Mesenchymal stem cell (in vitro differentiated cells and primary cell): ENCODE data around the gene CHST15.

ENCODE experiments used
- DNase-seq: peaks from one replicate; pipeline ENCODE4 v3.0.0-alpha.2; 2013
- H2AFZ ChIP-seq: one replicate; pipeline ENCODE4 v1.6.1; 2013; ENCODE audit warnings: low read depth, mild to moderate bottlenecking, control low read depth, inconsistent platforms, low read length, moderate library complexity
- H2AK5ac ChIP-seq: 2 replicates; pipeline ENCODE4 v1.6.1; 2013; ENCODE audit warnings: low read length, moderate library complexity, mild to moderate bottlenecking, inconsistent platforms; ENCODE audit not compliant: severe bottlenecking
- H2BK120ac ChIP-seq: one replicate; pipeline ENCODE4 v1.6.1; 2013; ENCODE audit warnings: low read depth, mild to moderate bottlenecking, inconsistent platforms, low read length, moderate library complexity
- H2BK12ac ChIP-seq, 2 experiments: one replicate each; pipeline ENCODE4 v1.6.1; 2013; ENCODE audit warnings: inconsistent platforms in 2 of 2, low read length in 2 of 2, mild to moderate bottlenecking in 2 of 2, moderate library complexity in 2 of 2, control low read depth in 1 of 2
- H2BK15ac ChIP-seq: one replicate; pipeline ENCODE4 v1.6.1; 2013; ENCODE audit warnings: mild to moderate bottlenecking, low read depth, inconsistent platforms; ENCODE audit not compliant: poor library complexity, severe bottlenecking
- H2BK5ac ChIP-seq: 2 replicates; pipeline ENCODE4 v1.6.1; 2013; ENCODE audit warnings: low read depth, mild to moderate bottlenecking, low read length, control low read depth, inconsistent platforms; ENCODE audit not compliant: poor library complexity, severe bottlenecking
- H3K14ac ChIP-seq, 2 experiments: one replicate each; pipeline ENCODE4 v1.6.1; 2013; ENCODE audit warnings: inconsistent platforms in 2 of 2, low read length in 2 of 2, control low read depth in 1 of 2, mild to moderate bottlenecking in 1 of 2, moderate library complexity in 1 of 2
- H3K18ac ChIP-seq, 2 experiments: one replicate each; pipeline ENCODE4 v1.6.1; 2013; ENCODE audit warnings: inconsistent platforms in 2 of 2, low read length in 2 of 2, control low read depth in 1 of 2, low read depth in 1 of 2, mild to moderate bottlenecking in 1 of 2
- H3K23ac ChIP-seq, 2 experiments: one replicate each; pipeline ENCODE4 v1.6.1; 2013; ENCODE audit warnings: inconsistent platforms in 2 of 2, low read length in 2 of 2, mild to moderate bottlenecking in 2 of 2, moderate library complexity in 2 of 2, control low read depth in 1 of 2
- H3K27ac ChIP-seq: 2 replicates; pipeline ENCODE4 v1.5.1; 2013; ENCODE audit warnings: mild to moderate bottlenecking, moderate library complexity, low read length, control low read depth, inconsistent platforms; ENCODE audit not compliant: poor library complexity, severe bottlenecking
- H3K27me3 ChIP-seq, 2 experiments: 2 replicates each; pipeline versions ENCODE4 v1.6.1 to v1.7.0; 2013; ENCODE audit warnings: low read length in 2 of 2, mild to moderate bottlenecking in 2 of 2, moderate library complexity in 2 of 2, control low read depth in 1 of 2, inconsistent platforms in 1 of 2; ENCODE audit not compliant: control insufficient read depth in 1 of 2, insufficient read depth in 1 of 2
- H3K36me3 ChIP-seq, 2 experiments: 2 replicates each; pipeline versions ENCODE4 v1.6.1 to v1.7.0; 2013; ENCODE audit warnings: low read length in 2 of 2, control low read depth in 1 of 2, inconsistent platforms in 1 of 2, low read depth in 1 of 2, mild to moderate bottlenecking in 1 of 2; ENCODE audit not compliant: insufficient read depth in 2 of 2, control insufficient read depth in 1 of 2
- H3K4ac ChIP-seq, 2 experiments: one replicate each; pipeline ENCODE4 v1.6.1; 2013; ENCODE audit warnings: inconsistent platforms in 2 of 2, low read length in 2 of 2, mild to moderate bottlenecking in 2 of 2, moderate library complexity in 2 of 2, control low read depth in 1 of 2, low read depth in 1 of 2
- H3K4me1 ChIP-seq: 2 replicates; pipeline ENCODE4 v1.6.1; 2013; ENCODE audit warnings: low read depth, low read length, control low read depth; ENCODE audit not compliant: control insufficient read depth, insufficient read depth
- H3K4me2 ChIP-seq: 2 replicates; pipeline ENCODE4 v1.6.1; 2013; ENCODE audit warnings: low read length, mild to moderate bottlenecking, inconsistent platforms; ENCODE audit not compliant: poor library complexity, severe bottlenecking
- H3K4me3 ChIP-seq, 2 experiments: 2 replicates each; pipeline versions ENCODE4 v1.5.1 to v1.7.0; 2013; ENCODE audit warnings: low read length in 2 of 2, mild to moderate bottlenecking in 2 of 2, control low read depth in 1 of 2, low read depth in 1 of 2; ENCODE audit not compliant: insufficient read depth in 1 of 2
- H3K79me1 ChIP-seq: replicated peaks from 2 replicates; pipeline ENCODE4 v1.6.1; 2013; ENCODE audit warnings: mild to moderate bottlenecking, control low read depth, low read length, inconsistent platforms; ENCODE audit not compliant: poor library complexity, severe bottlenecking
- H3K9ac ChIP-seq: 2 replicates; pipeline ENCODE4 v1.7.0; 2013; ENCODE audit warnings: mild to moderate bottlenecking, low read length, moderate library complexity
- H3K9me3 ChIP-seq: 2 replicates; pipeline ENCODE4 v1.7.0; 2013; ENCODE audit warnings: mild to moderate bottlenecking, low read length; ENCODE audit not compliant: control insufficient read depth
- H4K8ac ChIP-seq: one replicate; pipeline ENCODE4 v1.6.1; 2013; ENCODE audit warnings: inconsistent platforms, mild to moderate bottlenecking, low read length, moderate library complexity
- H4K91ac ChIP-seq: one replicate; pipeline ENCODE4 v1.6.1; 2013; ENCODE audit warnings: mild to moderate bottlenecking, low read length, inconsistent platforms
- WGBS: methylation state at CpG from one replicate; pipeline ENCODE4 v1.1.7; 2013; ENCODE audit warnings: mixed read lengths; 5-methylcytosine and 5-hydroxymethylcytosine counted together

Gene CHST15

DNA sequence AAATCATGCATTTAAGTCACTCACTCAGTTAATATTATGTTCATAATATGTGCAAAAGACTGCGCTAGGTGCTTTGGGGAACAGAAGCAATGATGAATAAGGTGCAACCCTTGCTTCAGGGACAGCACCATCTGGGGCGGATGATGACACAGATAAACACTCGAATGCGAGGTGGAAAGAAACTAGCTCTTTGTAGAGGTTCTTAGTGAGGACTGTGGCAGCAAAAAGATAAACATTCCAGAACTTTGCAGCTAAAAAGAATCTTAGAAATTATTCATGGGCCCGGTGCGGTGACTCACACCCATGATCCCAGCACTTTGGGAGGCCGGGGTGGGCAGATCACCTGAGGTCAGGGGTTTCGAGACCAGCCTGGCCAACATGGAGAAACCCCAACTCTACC is 29.8 kb upstream of the CHST15 start:
- peaks cover 0 to 7% of the 10 kb centered on the region in 2 experiments for H3K27me3 ChIP-seq

DNA sequence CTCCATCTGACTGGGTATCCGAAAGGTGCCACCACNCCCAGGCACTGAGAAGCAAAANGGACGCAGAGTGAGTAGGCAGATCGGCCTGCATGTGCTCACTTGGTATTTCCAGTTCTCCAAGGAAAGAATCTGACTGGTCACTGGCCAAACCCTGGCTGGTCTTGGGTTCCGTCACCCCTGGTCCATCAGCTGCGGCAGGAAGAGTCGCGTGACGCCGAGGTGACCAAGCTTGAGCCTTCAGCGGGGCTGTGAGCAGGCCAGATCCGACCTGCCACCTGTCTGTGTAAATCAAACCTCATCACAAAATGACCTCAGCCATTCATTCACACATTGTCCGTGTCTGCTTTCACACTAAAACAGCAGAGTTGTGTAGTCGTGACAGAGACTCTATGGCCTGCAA is 28.8 kb upstream of the CHST15 start:
- WGBS: 93% methylated on average over 13 of the region's 13 CpGs
- Histone ChIP-seq H3K36me3 (no peaks in the 10 kb centered on the region), H3K9me3 (no peaks in the 10 kb centered on the region), H3K4me3 (no peak overlapping the region), H3K9ac (no peak overlapping the region), H3K27ac (no peak overlapping the region), H3K14ac (no peak overlapping the region), H3K79me1 (no peaks in the 10 kb centered on the region), H2AFZ (no peak overlapping the region), H2AK5ac (no peak overlapping the region), H2BK120ac (no peak overlapping the region), H3K4me2 (no peak overlapping the region), H3K18ac (no peak overlapping the region), H3K4me1 (peaks cover 9% of the 10 kb centered on the region), H2BK12ac (no peak overlapping the region), H2BK15ac (no peak overlapping the region), H2BK5ac (no peak overlapping the region), H4K91ac (no peak overlapping the region), H3K4ac (no peak overlapping the region), H3K23ac (no peak overlapping the region), H3K27me3 (peaks cover 0 to 7% of the 10 kb centered on the region in 2 experiments), H4K8ac (no peak overlapping the region)
- no peak for DNase-seq

More for the DNA sequence above, 29.8 kb upstream of the CHST15 start:
- no peak overlapping the region for H3K27ac ChIP-seq
- no peak overlapping the region for H3K23ac ChIP-seq
- no peak overlapping the region for H2AK5ac ChIP-seq
- no peak overlapping the region for H3K9ac ChIP-seq
- no peak overlapping the region for H2BK120ac ChIP-seq
- no peaks in the 10 kb centered on the region for H3K36me3 ChIP-seq
- H2BK15ac ChIP-seq: no peak overlapping the region
- H3K9me3 ChIP-seq: no peaks in the 10 kb centered on the region
- no peak overlapping the region for H4K91ac ChIP-seq
- no peak overlapping the region for H2BK5ac ChIP-seq
- DNase-seq: peak; percentile 62
- no peaks in the 10 kb centered on the region for H3K79me1 ChIP-seq
- H3K4me3 ChIP-seq: no peak overlapping the region
- H4K8ac ChIP-seq: no peak overlapping the region
- no peak overlapping the region for H3K4me2 ChIP-seq
- no peak overlapping the region for H3K14ac ChIP-seq
- peaks cover 9% of the 10 kb centered on the region for H3K4me1 ChIP-seq
- no peak overlapping the region for H2BK12ac ChIP-seq
- H2AFZ ChIP-seq: no peak overlapping the region
- H3K18ac ChIP-seq: no peak overlapping the region
- H3K4ac ChIP-seq: no peak overlapping the region
- 56% methylated on average over 8 of the region's 8 CpGs for whole genome bisulfite sequencing

DNA sequence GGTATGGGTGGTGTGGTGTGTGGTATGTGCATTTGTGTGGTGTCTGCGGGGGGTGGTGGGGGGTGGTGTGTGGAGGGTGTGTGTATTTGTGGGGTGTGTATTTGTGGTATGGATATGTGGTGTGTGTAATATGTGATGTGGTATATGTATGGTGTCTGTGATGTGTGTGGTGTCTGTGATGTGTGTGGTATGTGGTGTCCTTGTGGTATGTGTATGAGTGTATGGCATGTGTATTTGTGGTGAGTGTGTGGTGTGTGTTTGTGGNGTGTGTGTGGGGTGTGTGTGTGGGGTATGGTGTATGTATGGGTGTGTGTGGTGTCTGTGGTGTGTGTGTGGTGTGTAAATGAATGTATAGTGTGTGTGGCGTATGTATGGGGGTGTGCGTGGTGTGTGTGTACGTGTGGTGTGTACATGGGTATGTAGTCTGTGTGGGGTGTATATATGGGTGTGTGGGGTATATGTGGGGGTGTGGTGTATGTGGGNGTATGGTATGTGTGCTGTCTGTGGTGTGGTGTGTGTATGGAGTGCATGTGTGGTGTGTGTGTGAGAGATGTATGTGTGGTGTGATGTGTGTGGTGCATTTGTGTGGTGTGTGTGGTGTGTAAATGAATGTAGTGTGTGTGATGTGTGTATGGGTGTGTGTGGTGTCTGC is 27.1 kb upstream of the CHST15 start:
- Histone ChIP-seq H2AK5ac (peak overlapping the region; percentile 24), H3K4ac (no peak overlapping the region), H3K4me1 (peaks cover 9% of the 10 kb centered on the region), H3K4me3 (no peak overlapping the region), H3K79me1 (no peaks in the 10 kb centered on the region), H3K27ac (no peak overlapping the region), H3K9me3 (no peaks in the 10 kb centered on the region), H3K4me2 (no peak overlapping the region), H2BK12ac (peak overlapping the region in 1 of 2 experiments; percentile 32), H3K27me3 (peaks cover 0 to 16% of the 10 kb centered on the region in 2 experiments), H4K8ac (peak overlapping the region; percentile 73), H3K9ac (no peak overlapping the region), H3K14ac (peak overlapping the region in 1 of 2 experiments; percentile 96), H2AFZ (no peak overlapping the region), H3K23ac (no peak overlapping the region), H3K18ac (no peak overlapping the region), H4K91ac (peak overlapping the region; percentile 71), H2BK15ac (no peak overlapping the region), H2BK120ac (no peak overlapping the region), H3K36me3 (no peaks in the 10 kb centered on the region), H2BK5ac (no peak overlapping the region)
- DNase-seq: no peak
- 86% methylated on average over 4 of the region's 4 CpGs for WGBS

- H3K79me1 ChIP-seq: no peaks in the 10 kb centered on the region
- H2BK12ac ChIP-seq: no peak overlapping the region
- no peak overlapping the region for H3K27ac ChIP-seq
- no peaks in the 10 kb centered on the region for H3K36me3 ChIP-seq
- H2BK15ac ChIP-seq: no peak overlapping the region
- H2AFZ ChIP-seq: no peak overlapping the region
- no peak overlapping the region for H2AK5ac ChIP-seq
- no peak overlapping the region for H4K91ac ChIP-seq
- no peak for DNase-seq
- no peak overlapping the region for H2BK5ac ChIP-seq
- H3K4me1 ChIP-seq: peaks cover 9% of the 10 kb centered on the region
- no peak overlapping the region for H3K14ac ChIP-seq
- H3K4ac ChIP-seq: no peak overlapping the region
- H3K4me2 ChIP-seq: no peak overlapping the region
- no peak overlapping the region for H3K18ac ChIP-seq
- no peak overlapping the region for H3K23ac ChIP-seq
- H3K9me3 ChIP-seq: no peaks in the 10 kb centered on the region
- H2BK120ac ChIP-seq: no peak overlapping the region
- no peak overlapping the region for H3K4me3 ChIP-seq
- no peak overlapping the region for H4K8ac ChIP-seq
- 90% methylated on average over 11 of the region's 11 CpGs for WGBS
- H3K9ac ChIP-seq: no peak overlapping the region
- H3K27me3 ChIP-seq: peaks cover 0 to 21% of the 10 kb centered on the region in 2 experiments
Observed at GRCh38 chr10:124119946-124120345, 26.5 kb upstream of the CHST15 start.
